GM18868 (cell line): Measurements from ENCODE around the gene RPS4Y2.
A peak's percentile ranks its signal among the peaks of the same experiment; 100 is the strongest.

Source experiments
- ATAC-seq: cut with Tn5 transposase; IDR thresholded peaks from one replicate; pipeline ENCODE4 v1.9.1; 2021; ENCODE audit warnings: mild to moderate bottlenecking, moderate library complexity; ENCODE audit not compliant: unreplicated experiment

RPS4Y2 gene

DNA sequence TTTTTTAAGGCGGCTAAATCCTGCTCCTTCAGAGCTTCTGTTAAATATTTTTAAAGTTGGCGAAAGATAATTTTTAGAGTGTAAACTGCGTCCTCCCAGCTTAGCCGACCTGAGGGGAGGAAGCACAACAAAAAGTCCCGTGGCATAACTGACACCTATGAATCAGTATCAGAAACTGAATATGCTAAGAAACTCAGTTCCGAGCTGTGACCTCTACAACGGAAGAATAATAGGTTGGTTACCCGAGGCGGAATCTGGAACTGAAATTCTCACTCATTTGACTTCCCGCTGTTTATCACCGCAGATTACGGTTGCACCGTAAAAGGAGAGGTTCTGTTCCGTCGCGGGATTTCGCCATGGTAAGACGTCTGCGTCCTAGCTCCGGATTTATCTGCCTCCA is at the start of gene RPS4Y2:
Gene RPS4Y2 (plus strand): TSS at position 301 of the 400 bp plus-strand sequence. CDS start 56 bp downstream, at position 357.
- no peak for ATAC-seq

DNA sequence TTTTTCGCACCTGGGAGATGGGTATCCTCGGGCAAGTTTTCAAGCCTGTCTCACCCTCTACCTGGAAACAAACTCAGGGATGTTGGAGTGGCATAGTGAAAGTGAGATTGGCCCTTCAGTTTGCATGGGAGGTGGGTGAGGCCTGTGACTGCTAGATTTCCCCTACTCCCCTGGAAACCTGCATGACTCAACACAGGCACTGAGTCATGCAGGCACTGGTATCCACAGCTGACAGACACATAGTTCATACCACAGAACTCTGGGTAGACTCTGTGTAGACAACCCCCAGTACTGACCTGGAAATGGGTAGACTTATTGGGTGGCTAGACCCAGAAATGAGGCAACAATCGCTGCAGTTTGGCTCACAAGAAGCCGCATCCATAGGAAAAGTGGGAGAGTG is 41.5 kb upstream of the RPS4Y2 start:
- peak; percentile 100 for ATAC-seq

DNA sequence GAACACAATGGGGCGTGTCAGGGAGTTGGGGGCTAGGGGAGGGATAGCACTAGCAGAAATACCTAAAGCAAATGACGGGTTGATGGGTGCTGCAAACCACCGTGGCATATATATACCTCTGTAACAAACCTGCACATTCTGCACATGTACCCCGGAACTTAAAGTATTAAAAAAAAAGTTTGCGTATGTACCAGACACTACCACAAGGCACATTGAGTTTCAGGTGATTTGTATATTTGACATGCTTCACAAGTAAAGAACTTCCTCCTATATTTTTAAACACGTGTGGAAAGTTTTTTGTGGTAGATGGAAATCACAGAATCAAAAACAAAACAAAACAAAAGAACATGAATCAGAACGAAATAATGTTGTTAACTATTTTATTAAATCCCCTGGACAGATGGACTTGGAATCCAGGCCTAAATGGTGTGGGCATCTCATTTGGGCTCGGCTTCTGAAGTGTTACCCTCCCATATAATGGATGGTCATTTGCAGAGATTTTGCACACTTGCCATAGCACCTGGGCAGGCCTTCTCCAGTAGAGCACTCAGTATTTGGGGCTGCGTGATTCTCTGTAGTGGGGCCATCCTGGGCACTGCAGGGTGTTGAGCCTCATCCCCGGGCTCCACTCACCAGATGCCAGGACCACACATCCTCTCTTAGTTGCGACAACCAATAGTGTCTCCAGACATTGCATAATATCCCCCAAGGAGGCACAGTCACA is 29.6 kb upstream of the RPS4Y2 start:
- ATAC-seq: peak; percentile 91

DNA sequence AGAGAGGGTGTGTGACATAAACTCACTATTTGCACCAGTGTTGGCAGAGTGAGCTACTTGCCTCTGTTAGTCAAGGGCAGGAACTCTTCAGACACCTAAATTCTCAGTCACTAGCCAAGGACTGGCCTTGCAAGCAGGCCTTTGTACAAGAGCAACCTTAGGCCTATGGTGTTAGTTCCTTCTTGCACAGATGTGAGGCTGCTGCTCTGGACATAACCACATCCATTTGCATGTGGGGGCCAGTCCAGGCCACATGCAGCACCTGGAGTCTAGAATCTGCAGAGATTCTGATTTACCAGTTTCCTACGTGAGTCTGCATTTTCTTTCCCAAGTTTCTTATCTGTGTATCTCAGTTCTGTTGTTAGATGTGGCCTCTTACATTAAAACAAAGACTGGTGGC is 20.7 kb upstream of the RPS4Y2 start:
- peak; percentile 47 for ATAC-seq

DNA sequence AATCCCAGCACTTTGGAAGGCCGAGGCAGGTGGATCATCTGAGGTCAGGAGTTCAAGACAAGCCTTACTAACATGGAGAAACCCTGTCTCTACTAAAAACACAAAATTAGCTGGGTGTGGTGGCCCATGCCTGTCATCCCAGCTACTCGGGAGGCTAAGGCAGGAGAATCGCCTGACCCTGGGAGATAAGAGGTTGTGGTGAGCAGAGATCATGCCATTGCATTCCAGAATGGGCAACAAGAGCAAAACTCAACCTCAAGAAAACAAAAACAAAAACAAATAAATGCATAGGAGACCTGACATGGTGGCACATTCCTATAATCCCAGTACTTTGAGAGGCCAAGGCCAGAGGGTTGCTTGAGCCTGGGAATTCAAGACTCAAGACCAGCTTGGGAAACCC is 16.1 kb upstream of the RPS4Y2 start:
- ATAC-seq: no peak

DNA sequence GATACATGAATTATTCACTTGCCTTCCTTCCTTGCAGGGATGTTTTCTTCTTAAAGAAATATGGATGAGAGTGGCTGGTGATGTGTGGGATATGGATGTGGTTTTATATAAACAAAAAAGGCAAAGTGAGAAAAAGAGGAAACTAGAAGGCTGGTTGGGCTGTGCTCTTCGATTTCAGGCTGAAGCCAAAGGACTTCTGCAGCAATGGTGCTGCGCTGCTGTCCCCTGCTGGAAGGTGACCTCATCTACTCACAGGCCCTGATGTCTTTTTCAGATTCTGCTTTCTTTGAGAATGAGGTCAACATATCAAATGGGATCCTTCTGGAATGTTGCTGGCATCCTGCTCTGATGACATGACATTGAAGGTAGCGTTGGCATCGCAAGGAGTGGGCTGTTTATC is 15.3 kb upstream of the RPS4Y2 start:
- ATAC-seq: no peak

DNA sequence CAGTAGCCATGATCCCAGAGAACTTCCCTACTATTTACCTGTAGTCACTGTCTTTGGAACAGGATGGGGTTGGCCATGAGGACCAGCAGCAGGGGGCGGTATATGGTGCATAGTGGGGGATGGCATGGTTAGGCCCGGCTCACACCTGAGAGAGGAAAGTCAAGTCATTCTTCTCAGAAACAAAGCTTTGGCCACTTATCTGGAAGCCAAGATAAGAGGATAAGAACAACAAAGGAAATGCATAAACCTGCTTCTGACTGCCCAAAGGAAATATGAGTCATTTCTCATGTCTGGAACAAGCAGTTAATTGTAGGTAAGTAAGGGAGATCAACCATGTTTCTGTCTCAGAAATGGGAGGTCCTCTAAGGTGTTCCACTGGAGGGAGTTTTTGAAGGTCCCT is 10.8 kb upstream of the RPS4Y2 start:
- ATAC-seq: no peak

DNA sequence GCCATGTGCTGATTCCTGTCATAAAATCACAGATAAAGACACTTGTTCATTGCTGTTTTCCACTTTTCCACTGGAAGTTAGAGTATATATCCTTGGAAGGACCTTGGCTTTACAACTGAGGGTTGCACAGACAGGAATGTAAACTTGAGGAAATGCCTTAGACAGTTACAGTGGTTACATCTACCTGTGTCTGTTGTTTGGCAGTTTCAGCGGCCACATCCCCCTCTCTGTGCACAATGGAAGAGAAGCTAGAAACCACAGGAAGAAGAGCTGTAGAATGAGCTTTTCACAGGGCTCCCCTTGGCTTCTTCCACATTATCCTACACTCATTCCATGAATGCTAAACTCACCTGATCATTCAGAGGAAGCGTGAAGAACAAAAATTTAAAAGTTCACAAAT is 9.0 kb upstream of the RPS4Y2 start:
- ATAC-seq: no peak

DNA sequence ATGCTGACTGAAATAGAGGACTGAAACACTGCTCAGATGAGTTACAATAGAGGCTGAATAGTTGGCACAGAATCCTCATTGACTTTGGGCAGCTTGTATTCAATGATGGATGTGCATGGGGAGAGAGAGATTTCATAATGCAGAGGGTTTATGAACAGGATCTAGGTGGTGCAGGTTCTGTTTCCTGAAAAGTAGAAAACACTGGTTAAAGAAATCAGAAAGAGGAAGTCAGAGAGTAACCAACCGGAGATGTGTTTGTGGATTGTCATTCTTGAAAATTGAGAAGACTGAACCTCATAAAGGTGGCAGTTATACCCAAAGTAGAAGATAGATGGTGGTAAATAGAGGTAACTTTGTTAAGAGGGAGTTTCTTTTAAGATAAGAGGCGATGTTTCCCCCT is 8.0 kb downstream of the RPS4Y2 start:
- peak; percentile 83 for ATAC-seq

DNA sequence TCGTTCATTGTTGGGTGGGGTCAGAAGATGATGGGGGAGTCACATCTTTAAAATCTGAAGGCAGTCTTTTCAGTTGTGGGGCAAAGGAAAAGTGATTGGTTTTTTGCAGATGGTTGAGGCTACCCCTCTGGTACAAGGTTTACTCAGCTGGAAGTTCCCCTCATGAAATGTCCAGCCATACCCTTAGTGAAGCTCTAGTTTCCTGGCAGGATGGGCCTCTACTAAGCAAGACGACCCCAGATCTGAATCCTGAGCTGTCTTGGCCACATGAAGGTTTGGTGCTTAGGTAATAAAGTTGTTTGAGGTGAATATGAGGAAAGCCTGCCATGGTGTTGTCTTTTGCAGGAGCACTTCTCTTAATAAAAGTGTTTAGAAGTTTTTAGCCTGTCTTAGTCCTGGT is 9.2 kb downstream of the RPS4Y2 start:
- ATAC-seq: no peak

DNA sequence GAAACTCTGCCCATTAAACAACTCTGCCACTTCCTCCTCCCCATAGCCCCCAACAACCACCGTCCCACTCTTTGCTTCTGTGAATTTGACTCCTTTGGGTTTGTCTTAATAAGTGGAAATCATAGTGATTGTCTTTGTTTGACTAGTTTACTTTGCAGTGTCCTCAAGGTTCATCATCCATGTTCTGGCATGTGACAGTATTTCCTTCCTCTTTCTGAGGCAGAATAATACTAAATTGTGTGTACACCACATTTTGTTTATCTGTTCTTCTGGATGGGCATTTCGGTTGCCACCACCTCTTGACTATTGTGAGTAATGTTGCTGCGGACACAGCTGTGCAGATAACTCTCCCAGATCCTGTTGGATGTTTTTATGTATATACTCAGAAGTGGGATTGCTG is 14.8 kb downstream of the RPS4Y2 start:
- no peak for ATAC-seq

DNA sequence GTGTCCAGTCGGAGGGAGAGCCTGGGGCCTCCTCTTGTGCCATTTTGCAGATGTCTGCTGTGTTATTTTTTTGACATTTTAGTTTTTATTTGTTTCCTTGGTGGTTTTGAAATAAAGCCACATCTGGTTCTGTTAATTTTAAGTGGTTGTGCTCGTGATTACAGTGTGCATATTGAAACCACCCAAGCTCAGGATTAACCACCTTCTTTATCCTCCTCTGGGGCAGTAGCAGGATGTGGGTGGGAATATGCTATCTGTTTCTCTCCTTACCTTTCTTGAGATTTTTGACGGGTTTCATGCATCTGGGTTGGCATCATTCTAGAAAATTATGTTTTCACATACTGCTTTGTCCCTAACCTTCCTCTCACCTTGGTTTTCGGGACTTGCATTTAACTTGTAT is 20.2 kb downstream of the RPS4Y2 start:
- no peak for ATAC-seq

DNA sequence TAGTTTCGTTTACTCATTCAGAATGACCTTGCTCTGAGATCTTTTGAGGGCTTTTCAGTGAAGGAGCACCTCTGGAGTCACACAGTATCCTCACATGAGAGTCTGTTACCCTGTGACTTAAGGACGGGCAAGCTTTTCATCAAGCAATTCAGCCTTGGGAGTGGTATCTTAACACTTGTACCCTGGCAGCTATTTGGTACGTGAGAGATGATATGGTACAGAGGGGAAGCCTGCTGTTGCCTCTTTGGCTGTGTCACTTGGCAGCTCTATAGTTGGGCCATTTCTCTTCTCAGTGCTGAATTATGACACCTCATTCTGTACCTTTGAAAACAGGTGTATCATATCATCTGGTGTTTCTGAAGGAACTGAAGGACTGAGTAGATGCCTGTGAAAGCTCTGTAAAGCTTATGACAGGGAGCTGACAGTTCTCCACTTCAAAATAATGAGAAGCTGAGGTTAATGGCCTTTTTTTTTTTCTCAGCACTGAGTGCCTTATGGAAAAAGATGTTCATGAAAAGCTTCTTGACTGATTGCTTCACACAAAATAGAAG is 24.3 kb downstream of the RPS4Y2 start:
- ATAC-seq: no peak

DNA sequence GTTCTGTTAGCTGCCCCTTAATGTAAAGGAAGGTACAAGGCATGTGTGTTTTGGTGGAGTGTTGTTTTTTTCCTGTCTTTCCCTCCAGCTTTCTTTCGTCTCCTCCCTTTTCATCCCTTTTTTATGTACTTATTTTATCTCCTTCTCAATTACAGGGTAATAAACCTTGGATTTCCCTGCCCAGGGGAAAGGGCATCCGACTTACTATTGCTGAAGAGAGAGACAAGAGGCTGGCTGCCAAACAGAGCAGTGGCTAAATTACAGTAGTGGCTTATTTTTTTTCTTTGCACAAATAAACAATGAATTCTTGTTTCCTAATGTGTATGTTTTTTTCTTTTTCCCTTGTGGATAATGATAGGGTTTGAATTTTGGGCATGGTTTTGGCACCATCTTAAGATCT is 24.9 kb downstream of the RPS4Y2 start:
- no peak for ATAC-seq

DNA sequence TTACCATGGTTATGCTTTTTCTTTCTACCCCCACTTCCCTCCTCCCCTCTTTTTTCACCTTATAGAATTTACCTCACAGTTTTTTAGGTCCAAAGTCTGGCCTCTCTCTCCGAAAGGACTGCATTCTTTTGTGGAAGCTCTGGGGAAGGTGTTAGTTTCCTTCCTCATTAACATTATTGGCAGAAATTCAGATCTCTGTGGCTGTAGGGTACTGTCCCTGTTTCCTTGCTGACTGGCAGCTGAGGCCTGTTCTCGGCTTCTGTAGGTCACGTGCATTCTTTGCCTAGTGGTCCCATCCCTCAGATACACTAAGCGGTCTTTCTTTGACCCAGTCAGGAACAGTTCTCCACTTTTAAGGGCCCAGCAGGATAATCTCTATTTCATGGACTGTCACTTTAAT is 25.5 kb downstream of the RPS4Y2 start:
- ATAC-seq: no peak

DNA sequence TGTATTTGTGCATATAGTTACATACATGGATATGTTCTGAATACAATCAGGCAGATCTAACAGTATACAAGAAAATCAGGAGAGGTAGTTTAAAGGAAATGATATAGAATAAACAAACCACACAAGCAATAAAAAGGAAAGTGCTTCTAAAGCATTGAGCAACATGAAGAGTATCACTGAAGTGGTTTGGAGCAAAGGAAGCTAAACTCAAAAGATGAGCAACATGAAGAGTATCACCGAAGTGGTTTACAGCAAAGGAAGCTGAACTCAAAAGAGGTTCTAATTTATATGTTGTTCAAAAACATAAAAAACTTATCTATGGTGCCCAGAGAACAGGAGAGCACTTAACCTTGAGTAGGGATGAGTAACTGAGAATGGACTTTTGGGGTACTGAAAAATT is 29.1 kb downstream of the RPS4Y2 start:
- ATAC-seq: no peak

DNA sequence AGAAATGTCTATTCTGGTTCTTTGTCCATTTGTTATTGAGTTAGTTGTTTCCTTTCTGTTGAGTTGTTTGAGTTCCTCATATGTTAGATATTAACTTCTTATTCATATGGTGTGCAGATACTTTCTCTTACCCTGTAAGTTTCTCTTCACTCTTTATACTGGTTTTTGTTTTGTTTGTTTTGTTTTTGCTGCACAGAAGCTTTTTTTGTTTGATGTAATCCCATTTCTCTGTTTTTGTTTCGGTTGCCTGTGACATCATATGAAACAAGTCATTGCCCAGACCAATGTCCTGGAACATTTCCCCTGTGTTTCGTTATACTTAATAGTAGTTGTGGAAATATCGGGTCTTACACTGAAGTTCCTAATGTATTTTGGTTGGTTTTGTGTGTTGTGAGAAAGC is 31.2 kb downstream of the RPS4Y2 start:
- ATAC-seq: peak; percentile 82

DNA sequence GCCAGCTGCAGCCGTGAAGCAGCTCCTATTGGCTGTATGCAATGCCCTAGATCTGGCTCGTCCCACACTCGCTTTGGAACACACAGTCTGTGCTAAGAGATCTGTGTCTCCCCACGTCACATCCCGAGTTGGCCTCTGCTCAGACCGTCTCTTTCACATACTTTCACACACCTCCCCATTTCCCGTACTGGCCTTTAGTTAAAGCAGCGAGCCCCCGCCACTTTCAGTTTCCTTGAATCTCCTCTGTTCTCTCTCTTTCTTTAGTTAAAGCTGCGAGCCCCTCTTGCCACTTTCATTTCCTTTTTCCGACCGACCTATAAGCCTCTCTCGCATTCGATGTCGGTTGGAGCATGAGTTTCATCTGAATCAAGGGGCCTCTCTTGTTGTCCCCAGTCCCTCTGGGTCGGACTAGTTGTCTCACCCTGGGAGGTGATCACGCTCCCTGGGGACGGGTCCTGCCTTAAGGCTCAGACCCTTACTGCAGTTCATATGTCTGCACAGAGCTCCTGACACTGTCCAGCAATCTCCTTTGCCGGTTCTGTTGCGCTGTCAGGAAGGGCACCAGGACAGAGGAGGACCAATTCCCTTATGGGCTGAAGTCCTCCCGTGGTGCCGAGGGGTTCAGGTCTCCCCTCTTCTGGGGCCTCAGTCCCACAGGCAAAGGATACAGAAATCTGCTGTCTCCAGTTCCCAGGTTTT is 42.6 kb downstream of the RPS4Y2 start:
- ATAC-seq: peak; percentile 84

DNA sequence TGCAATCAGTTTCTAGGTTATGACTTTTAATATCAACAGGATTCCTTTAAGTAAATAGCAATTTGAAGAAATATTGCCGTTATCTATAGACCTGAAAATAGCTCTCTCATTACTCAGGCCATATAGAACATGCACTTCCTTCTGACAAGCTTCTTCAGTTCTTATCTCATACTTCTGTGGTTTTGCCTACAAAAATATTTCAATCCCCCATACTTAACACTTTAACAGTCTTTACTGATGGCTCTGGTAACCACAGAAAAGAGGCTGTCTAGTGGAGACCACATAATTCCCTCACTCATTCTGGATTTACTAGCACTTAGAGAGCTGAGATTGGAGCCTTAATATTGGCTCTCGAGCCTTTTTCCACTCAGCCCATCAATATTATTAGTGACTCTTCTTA is 46.8 kb downstream of the RPS4Y2 start:
- no peak for ATAC-seq

DNA sequence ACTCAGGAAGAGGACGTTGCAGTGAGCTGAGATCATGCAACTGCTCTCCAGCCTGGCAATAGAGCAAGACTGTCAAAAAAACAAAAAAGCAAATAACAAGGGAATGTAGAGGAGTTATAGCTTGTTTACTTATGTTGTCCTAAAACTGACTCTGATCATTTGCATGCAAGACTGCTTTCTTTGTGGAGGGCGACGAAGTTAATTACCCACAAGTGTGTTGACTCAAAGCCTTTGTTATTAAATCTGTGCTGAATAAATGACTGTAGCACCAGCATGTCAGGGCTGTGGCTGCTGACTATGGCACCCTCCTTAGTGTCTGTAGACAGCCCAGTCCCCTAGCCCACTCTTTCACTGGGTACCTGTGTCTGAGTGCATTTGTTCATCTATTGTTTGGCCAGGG is 50.3 kb downstream of the RPS4Y2 start:
- no peak for ATAC-seq

DNA sequence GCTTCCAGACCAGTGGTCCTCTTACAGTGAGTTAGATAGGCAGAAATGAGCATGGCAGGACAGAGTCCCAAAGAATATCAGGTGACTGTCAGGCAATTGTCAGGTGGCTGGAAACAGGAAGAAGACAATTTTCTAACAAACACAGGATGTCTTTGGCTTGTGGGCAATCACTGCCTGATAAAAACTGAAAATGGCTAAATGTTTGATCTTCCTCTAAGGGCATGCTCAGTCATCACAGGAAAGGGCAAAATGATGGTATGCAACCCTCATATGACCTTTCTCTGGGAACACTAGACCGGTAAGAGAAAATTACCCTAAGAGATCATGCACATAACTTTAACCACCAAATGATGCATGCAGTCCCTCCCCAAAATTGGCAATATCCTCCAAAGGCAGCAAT is 57.6 kb downstream of the RPS4Y2 start:
- peak; percentile 67 for ATAC-seq

DNA sequence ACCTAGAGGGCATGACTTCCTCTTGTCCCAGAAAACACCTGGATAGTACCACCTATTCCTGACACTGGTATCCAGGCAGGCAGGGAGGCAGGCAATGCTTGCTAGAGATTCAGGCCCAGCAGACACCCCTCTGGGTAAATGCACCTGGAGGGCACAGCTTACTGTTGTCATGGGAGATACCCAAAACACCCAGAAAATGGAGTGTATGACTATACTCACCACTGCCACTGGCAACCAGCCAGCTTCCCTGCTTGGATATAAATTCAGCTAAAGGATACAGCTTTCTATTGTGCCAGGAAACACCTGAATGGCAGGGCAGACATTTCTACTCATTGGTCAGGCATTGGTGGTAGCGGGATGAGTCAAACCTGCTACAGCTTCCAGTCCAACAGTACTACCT is 58.9 kb downstream of the RPS4Y2 start:
- no peak for ATAC-seq
